ENCODE results near the gene TBX4. TPM values are rescaled to one million over a fixed set of nuclear protein-coding genes. Genes with fewer than 3 reads are reported as not detected.

Gene TBX4
- total and polyA plus RNA-seq, 2 of the 13 experiments (the other 11 are each of a cell fraction or from before 2014, with no cell fraction given), result 0.11 to 1.1 TPM

GRCh38 chr17:61416540-61417363 lies 35.5 kb upstream of the TBX4 start (continued):
- TF ChIP-seq ZHX1 (CRISPR knock-in tag; IDR thresholded peaks at IDR 0.05; ENCODE audit: low read depth) (no peak), ZNF501 (CRISPR knock-in tag; IDR thresholded peaks at IDR 0.05) (peak; percentile 73; the same call in 1 of the 2 replicates), ARID3A (IDR thresholded peaks at IDR 0.05; ENCODE audit: low read depth, low read length) (no peak), NFKB2 (CRISPR knock-in tag; IDR thresholded peaks at IDR 0.05; ENCODE audit: borderline replicate concordance) (peak; percentile 69), REPIN1 (CRISPR knock-in tag; IDR thresholded peaks at IDR 0.05; ENCODE audit: borderline replicate concordance, low read depth) (peak; percentile 92), ZNF761 (CRISPR knock-in tag; conservative IDR thresholded peaks at IDR 0.05) (peak; percentile 93), PAX8 (CRISPR knock-in tag; IDR thresholded peaks at IDR 0.05; ENCODE audit: borderline replicate concordance) (peak; percentile 89; the same call in 1 of the 2 replicates), MTF1 (CRISPR knock-in tag; IDR thresholded peaks at IDR 0.05) (no peak), PHB2 (IDR thresholded peaks at IDR 0.05; ENCODE audit: partially characterized antibody) (no peak), ZSCAN22 (CRISPR knock-in tag; IDR thresholded peaks at IDR 0.05) (peak; percentile 30; the same call in 1 of the 2 replicates), ZNF512B (CRISPR knock-in tag; IDR thresholded peaks at IDR 0.05; ENCODE audit: borderline replicate concordance) (peak; percentile 75; the same call in 1 of the 2 replicates), DPF2 (CRISPR knock-in tag; IDR thresholded peaks at IDR 0.05; ENCODE audit: borderline replicate concordance, low read depth) (peak; percentile 34; the same call in 1 of the 2 replicates), ZMYM4 (CRISPR knock-in tag; IDR thresholded peaks at IDR 0.05) (peak; percentile 75), SRSF1 (optimal IDR thresholded peaks at IDR 0.05; ENCODE audit: low read depth, low read length) (no peak), JDP2 (CRISPR knock-in tag; IDR thresholded peaks at IDR 0.05; ENCODE audit: borderline replicate concordance) (no peak), ZNF687 (CRISPR knock-in tag; IDR thresholded peaks at IDR 0.05) (peak; percentile 90)

All from HepG2 (cell line).